Neural progenitor cell (in vitro differentiated cells): ENCODE measurements around the gene TM4SF20. TPM values are rescaled to one million over a fixed set of nuclear protein-coding genes. Genes with fewer than 3 reads are reported as not detected.

Experiments used
- DNase-seq: peaks from one replicate; pipeline ENCODE4 v3.0.0-alpha.2; 2016; ENCODE audit warnings: low spot score
- H2AFZ ChIP-seq: fragments of 200-600 bp; sonication (generic); replicated peaks from 2 replicates; pipeline ENCODE4 v1.6.1; 2016; ENCODE audit warnings: antibody characterized with exemption
- H3F3A ChIP-seq: fragments of 200-600 bp; sonication (generic); 2 replicates; pipeline ENCODE4 v1.6.1; 2016; ENCODE audit warnings: antibody characterized with exemption, low read depth
- H3K27ac ChIP-seq: fragments of 200-600 bp; sonication (generic); 2 replicates; pipeline ENCODE4 v1.5.1; 2016; ENCODE audit warnings: mild to moderate bottlenecking
- H3K27me3 ChIP-seq: fragments of 200-600 bp; sonication (generic); 2 replicates; pipeline ENCODE4 v1.6.1; 2016; ENCODE audit warnings: mild to moderate bottlenecking, moderate library complexity
- H3K36me3 ChIP-seq: fragments of 200-600 bp; sonication (generic); 2 replicates; pipeline ENCODE4 v1.5.1; 2016
- H3K4me1 ChIP-seq: fragments of 200-600 bp; sonication (generic); 2 replicates; pipeline ENCODE4 v1.6.1; 2016; ENCODE audit warnings: mixed run types
- H3K4me2 ChIP-seq: fragments of 200-600 bp; sonication (generic); 2 replicates; pipeline ENCODE4 v1.6.1; 2016
- H3K4me3 ChIP-seq: fragments of 200-600 bp; sonication (generic); 2 replicates; pipeline ENCODE4 v1.5.1; 2016
- H3K79me2 ChIP-seq: fragments of 200-600 bp; sonication (generic); 2 replicates; pipeline ENCODE4 v1.6.1; 2016; ENCODE audit warnings: low read depth
- H3K9ac ChIP-seq: fragments of 200-600 bp; sonication (generic); 2 replicates; pipeline ENCODE4 v1.6.1; 2016
- H3K9me3 ChIP-seq: fragments of 200-600 bp; sonication (generic); 2 replicates; pipeline ENCODE4 v1.5.1; 2016; ENCODE audit warnings: low read depth
- H4K20me1 ChIP-seq: fragments of 200-600 bp; sonication (generic); 2 replicates; pipeline ENCODE4 v1.6.1; 2016; ENCODE audit warnings: low read depth
- H3K27ac Mint-ChIP-seq: 3 replicates; pipeline ENCODE4 v1.8.0; 2021; ENCODE audit warnings: mixed read lengths
- H3K27me3 Mint-ChIP-seq: 2 replicates; pipeline ENCODE4 v1.8.0; 2022; ENCODE audit warnings: low read depth, mild to moderate bottlenecking, inconsistent platforms, moderate library complexity, mixed read lengths; ENCODE audit not compliant: insufficient read depth
- H3K36me3 Mint-ChIP-seq: 3 replicates; pipeline ENCODE4 v1.8.0; 2021; ENCODE audit warnings: mixed read lengths
- H3K4me1 Mint-ChIP-seq: 3 replicates; pipeline ENCODE4 v1.8.0; 2021; ENCODE audit warnings: mixed read lengths
- H3K4me3 Mint-ChIP-seq: 3 replicates; pipeline ENCODE4 v1.8.0; 2021; ENCODE audit warnings: mild to moderate bottlenecking, moderate library complexity, mixed read lengths
- H3K9me3 Mint-ChIP-seq: 3 replicates; pipeline ENCODE4 v1.8.0; 2020; ENCODE audit warnings: mixed read lengths
- EZH2 ChIP-seq: fragments of 200-600 bp; sonication (generic); IDR thresholded peaks from 2 replicates; pipeline ENCODE4 v1.6.1; 2017; ENCODE audit warnings: antibody characterized with exemption, mild to moderate bottlenecking, moderate library complexity
- EZH2phosphoT487 ChIP-seq: fragments of 200-600 bp; sonication (generic); IDR thresholded peaks from 2 replicates; pipeline ENCODE4 v1.6.1; 2017; ENCODE audit warnings: antibody characterized with exemption
- total RNA-seq: library from RNA; depleted of rRNA; stranded (reverse); fragments of >200 nt; gene quantifications from 2 replicates; pipeline ENCODE4 v1.2.3, GENCODE V29; 2015; ENCODE audit warnings: low replicate concordance
- TF ChIP-seq, protein P1 (sequence below): fragments of 200-600 bp; sonication (generic); IDR thresholded peaks from 2 replicates; pipeline ENCODE4 v1.5.1; 2017; ENCODE audit warnings: antibody characterized with exemption, mild to moderate bottlenecking

TM4SF20 gene
- total RNA-seq, 1 donor from 2014 or later: not detected

DNA sequence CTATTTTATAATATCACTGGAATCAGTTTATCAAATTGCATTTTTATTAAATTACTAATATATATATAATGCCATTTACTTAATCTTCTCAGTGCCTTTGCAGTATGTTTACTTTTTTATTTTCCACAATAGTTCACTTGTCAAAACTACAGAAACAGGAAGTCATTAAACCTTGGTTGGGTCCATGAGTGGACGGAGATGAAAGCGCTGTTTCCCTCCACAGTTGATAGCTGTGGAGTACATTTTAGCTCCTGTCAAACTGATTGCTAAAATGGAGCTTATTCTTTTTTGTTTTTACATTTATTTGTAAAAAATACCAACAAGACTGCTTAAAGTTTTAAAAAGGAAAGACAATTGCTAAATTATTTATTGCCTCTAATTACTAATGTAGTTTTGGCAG is 34.9 kb downstream of the TM4SF20 start:
- Mint-ChIP-seq H3K27ac (no peak overlapping the region), H3K27me3 (no peaks in the 10 kb centered on the region), H3K9me3 (no peaks in the 10 kb centered on the region), H3K4me1 (no peaks in the 10 kb centered on the region), H3K36me3 (peaks cover 6% of the 10 kb centered on the region), H3K4me3 (no peak overlapping the region)
- no peak for DNase-seq
- Histone ChIP-seq H3K27ac (no peak overlapping the region), H3K27me3 (no peaks in the 10 kb centered on the region), H3K9ac (no peak overlapping the region), H3F3A (no peaks in the 10 kb centered on the region), H3K4me1 (no peaks in the 10 kb centered on the region), H4K20me1 (peaks cover 2% of the 10 kb centered on the region), H3K79me2 (no peaks in the 10 kb centered on the region), H3K9me3 (no peaks in the 10 kb centered on the region), H3K36me3 (peaks cover 22% of the 10 kb centered on the region), H3K4me2 (no peak overlapping the region), H2AFZ (no peak overlapping the region), H3K4me3 (no peak overlapping the region)
- no peak for TF ChIP-seq EZH2
- TF ChIP-seq, protein P1, sequence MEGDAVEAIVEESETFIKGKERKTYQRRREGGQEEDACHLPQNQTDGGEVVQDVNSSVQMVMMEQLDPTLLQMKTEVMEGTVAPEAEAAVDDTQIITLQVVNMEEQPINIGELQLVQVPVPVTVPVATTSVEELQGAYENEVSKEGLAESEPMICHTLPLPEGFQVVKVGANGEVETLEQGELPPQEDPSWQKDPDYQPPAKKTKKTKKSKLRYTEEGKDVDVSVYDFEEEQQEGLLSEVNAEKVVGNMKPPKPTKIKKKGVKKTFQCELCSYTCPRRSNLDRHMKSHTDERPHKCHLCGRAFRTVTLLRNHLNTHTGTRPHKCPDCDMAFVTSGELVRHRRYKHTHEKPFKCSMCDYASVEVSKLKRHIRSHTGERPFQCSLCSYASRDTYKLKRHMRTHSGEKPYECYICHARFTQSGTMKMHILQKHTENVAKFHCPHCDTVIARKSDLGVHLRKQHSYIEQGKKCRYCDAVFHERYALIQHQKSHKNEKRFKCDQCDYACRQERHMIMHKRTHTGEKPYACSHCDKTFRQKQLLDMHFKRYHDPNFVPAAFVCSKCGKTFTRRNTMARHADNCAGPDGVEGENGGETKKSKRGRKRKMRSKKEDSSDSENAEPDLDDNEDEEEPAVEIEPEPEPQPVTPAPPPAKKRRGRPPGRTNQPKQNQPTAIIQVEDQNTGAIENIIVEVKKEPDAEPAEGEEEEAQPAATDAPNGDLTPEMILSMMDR: no peak
- TF ChIP-seq EZH2phosphoT487: no peak

DNA sequence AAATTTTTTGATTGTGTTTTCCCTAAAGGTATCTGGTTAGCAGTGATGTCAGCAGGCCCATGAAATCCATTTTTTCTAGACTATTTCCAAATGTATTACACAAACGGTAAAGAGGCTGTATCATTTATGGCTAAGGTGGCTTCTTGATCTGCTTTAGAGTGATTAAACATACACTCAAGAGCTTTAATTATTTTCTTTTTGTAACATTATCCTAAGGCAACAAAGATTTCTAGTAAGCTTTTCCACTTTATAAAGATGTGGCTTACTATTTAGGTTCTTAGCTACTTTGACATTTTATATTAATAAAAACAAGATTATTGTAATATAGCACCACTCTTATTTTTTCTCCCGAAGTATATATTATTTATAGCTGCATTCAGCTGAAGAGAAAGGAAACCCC is 37.6 kb downstream of the TM4SF20 start:
- H3K36me3 ChIP-seq: peaks cover 22% of the 10 kb centered on the region

DNA sequence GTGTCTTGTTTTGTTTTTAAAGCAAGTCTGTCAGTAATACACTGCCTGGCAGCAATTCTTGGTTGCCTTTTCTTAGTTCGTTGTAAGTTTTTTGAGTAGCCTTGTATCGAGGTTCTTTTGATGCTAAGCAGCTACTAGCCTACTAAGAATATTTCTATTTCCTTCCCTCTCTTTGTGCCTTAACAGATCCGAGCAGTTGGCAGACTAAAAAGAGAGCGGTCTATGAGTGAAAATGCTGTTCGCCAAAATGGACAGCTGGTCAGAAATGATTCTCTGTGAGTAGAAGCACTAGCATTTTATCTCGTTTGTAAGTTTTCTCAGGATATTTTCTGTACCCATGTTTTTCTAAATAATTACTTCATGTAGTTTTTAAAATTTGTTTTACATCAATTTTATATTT is 39.0 kb downstream of the TM4SF20 start:
- no peaks in the 10 kb centered on the region for H3F3A ChIP-seq
- no peak overlapping the region for H3K4me2 ChIP-seq
- H3K27ac ChIP-seq: no peak overlapping the region
- H2AFZ ChIP-seq: no peak overlapping the region
- H3K4me1 ChIP-seq: no peaks in the 10 kb centered on the region
- no peaks in the 10 kb centered on the region for H3K27me3 ChIP-seq
- peaks cover 22% of the 10 kb centered on the region for H3K36me3 ChIP-seq
- no peaks in the 10 kb centered on the region for H4K20me1 ChIP-seq
- no peaks in the 10 kb centered on the region for H3K9me3 ChIP-seq
- H3K9ac ChIP-seq: no peak overlapping the region
- no peak overlapping the region for H3K4me3 Mint-ChIP-seq
- H3K4me3 ChIP-seq: no peak overlapping the region
- no peak for TF ChIP-seq EZH2
- TF ChIP-seq, protein P1: no peak
- TF ChIP-seq EZH2phosphoT487: no peak
- H3K27me3 Mint-ChIP-seq: no peaks in the 10 kb centered on the region
- DNase-seq: no peak
- no peaks in the 10 kb centered on the region for H3K79me2 ChIP-seq
- no peak overlapping the region for H3K27ac Mint-ChIP-seq
- H3K36me3 Mint-ChIP-seq: peaks cover 15% of the 10 kb centered on the region
- no peaks in the 10 kb centered on the region for H3K9me3 Mint-ChIP-seq
- no peaks in the 10 kb centered on the region for H3K4me1 Mint-ChIP-seq

More for the DNA sequence above, 37.6 kb downstream of the TM4SF20 start:
- no peaks in the 10 kb centered on the region for H3K79me2 ChIP-seq
- no peaks in the 10 kb centered on the region for H3K4me1 ChIP-seq
- DNase-seq: no peak
- H3K27me3 ChIP-seq: no peaks in the 10 kb centered on the region
- TF ChIP-seq EZH2phosphoT487 (no peak), EZH2 (no peak)
- TF ChIP-seq, protein P1: no peak
- H3K4me3 ChIP-seq: no peak overlapping the region
- no peak overlapping the region for H3K9ac ChIP-seq
- no peak overlapping the region for H3K27ac Mint-ChIP-seq
- H4K20me1 ChIP-seq: no peaks in the 10 kb centered on the region
- H3K9me3 ChIP-seq: no peaks in the 10 kb centered on the region
- H2AFZ ChIP-seq: no peak overlapping the region
- no peaks in the 10 kb centered on the region for H3K9me3 Mint-ChIP-seq
- no peaks in the 10 kb centered on the region for H3K4me1 Mint-ChIP-seq
- H3K27ac ChIP-seq: no peak overlapping the region
- H3K4me2 ChIP-seq: no peak overlapping the region
- peaks cover 3% of the 10 kb centered on the region for H3K36me3 Mint-ChIP-seq
- no peak overlapping the region for H3K4me3 Mint-ChIP-seq
- no peaks in the 10 kb centered on the region for H3F3A ChIP-seq
- H3K27me3 Mint-ChIP-seq: no peaks in the 10 kb centered on the region
